Measurements from ENCODE around the gene TTLL7. TPM values are rescaled to one million over a fixed set of nuclear protein-coding genes. Genes with fewer than 3 reads are reported as not detected.

TTLL7 gene
- total RNA-seq, 1 donor from 2014 or later = 22.6 TPM

DNA sequence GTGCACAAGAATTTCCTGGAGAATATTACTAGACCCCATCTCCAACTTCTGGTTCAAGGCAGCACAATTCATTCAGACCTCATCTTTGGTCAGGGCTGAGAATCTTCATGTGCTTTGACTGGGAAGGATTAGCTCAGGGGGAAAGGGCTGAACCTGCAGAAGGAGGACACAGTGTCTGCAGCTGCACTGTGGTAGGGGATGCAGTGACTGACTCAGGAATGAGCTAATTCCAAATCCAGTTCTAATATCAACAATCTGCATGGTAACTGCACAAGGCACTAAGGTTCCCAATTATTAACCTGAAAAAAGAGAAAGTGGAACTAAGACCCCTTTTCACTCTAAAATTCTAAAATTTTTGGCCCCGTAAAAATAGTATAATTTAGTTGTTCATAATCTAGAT is 31.6 kb downstream of the TTLL7 start:
- peaks cover 15% of the 10 kb centered on the region for H3K4me1 Mint-ChIP-seq (ENCODE audit: low read depth)
- H3K4me3 Mint-ChIP-seq (ENCODE audit: unreplicated experiment) = no peak overlapping the region
- TF ChIP-seq, protein P1, sequence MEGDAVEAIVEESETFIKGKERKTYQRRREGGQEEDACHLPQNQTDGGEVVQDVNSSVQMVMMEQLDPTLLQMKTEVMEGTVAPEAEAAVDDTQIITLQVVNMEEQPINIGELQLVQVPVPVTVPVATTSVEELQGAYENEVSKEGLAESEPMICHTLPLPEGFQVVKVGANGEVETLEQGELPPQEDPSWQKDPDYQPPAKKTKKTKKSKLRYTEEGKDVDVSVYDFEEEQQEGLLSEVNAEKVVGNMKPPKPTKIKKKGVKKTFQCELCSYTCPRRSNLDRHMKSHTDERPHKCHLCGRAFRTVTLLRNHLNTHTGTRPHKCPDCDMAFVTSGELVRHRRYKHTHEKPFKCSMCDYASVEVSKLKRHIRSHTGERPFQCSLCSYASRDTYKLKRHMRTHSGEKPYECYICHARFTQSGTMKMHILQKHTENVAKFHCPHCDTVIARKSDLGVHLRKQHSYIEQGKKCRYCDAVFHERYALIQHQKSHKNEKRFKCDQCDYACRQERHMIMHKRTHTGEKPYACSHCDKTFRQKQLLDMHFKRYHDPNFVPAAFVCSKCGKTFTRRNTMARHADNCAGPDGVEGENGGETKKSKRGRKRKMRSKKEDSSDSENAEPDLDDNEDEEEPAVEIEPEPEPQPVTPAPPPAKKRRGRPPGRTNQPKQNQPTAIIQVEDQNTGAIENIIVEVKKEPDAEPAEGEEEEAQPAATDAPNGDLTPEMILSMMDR (IDR thresholded peaks at IDR 0.05) = no peak
- no peak for DNase-seq (ENCODE audit: low spot score)
- H3K36me3 Mint-ChIP-seq (ENCODE audit: low read depth) = no peaks in the 10 kb centered on the region
- H3K27ac Mint-ChIP-seq (ENCODE audit: unreplicated experiment) = no peak overlapping the region
- H3K27me3 Mint-ChIP-seq (ENCODE audit: low read depth) = no peaks in the 10 kb centered on the region
- no peaks in the 10 kb centered on the region for H3K9me3 Mint-ChIP-seq (ENCODE audit: low read depth)

DNA sequence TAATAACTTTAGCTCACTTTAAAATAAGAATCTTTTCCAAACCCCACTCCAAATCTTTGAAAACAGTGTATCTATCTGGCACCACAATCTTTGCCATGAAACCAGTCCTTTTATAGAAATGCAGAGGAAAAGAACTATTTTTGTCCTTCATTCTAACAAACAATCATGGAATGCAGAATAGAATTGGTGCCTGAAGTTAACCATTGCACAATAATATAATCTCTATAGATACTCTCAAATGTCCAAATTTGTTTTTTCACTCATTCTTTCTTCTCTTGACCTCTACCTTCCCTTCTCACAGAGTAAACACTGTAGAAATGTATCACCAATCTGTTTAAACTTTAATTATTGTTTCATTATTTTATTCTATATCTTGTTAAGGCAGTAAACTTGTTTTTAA is 34.8 kb downstream of the TTLL7 start:
- DNase-seq (ENCODE audit: low spot score) = no peak
- Mint-ChIP-seq H3K4me3 (ENCODE audit: unreplicated experiment) (no peak overlapping the region), H3K27me3 (ENCODE audit: low read depth) (no peaks in the 10 kb centered on the region), H3K27ac (ENCODE audit: unreplicated experiment) (peak overlapping the region; percentile 25), H3K4me1 (ENCODE audit: low read depth) (peaks cover 24% of the 10 kb centered on the region), H3K9me3 (ENCODE audit: low read depth) (no peaks in the 10 kb centered on the region), H3K36me3 (ENCODE audit: low read depth) (no peaks in the 10 kb centered on the region)
- TF ChIP-seq, protein P1 (IDR thresholded peaks at IDR 0.05) = no peak

DNA sequence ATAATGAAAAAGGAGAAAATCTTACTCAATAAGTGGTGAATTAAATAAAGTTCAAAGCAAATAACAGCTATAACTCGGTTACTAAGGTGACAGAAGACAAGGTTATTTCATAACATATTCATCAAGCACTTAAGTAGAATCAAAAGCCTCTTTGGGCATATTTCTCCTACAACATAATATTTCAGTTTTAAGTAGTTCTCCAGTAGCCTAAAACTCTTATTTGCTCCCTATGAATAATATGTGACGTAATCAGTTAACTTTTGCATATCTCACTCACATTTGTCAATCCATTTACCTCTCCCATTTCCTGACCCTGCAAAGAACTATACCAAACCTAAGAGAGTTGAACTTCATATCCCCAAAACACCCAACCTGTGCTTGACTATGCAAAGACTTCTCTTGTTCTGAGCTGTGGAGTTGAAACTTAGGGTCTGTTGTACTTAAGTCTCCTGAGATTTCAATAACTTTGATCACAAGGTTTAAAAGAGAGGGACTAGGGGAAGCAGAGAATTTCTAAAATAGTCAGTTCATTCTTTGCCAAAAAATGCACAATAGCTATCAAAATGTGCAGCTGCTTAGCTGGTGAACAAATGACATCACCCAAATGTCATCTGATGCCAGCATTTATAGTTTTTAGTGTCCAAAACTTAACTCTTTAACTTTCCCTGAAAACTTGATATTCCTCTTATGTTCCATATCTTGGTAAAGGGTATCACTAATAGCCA is 37.2 kb downstream of the TTLL7 start:
- no peaks in the 10 kb centered on the region for H3K27me3 Mint-ChIP-seq (ENCODE audit: low read depth)
- H3K4me3 Mint-ChIP-seq (ENCODE audit: unreplicated experiment) = no peak overlapping the region
- H3K36me3 Mint-ChIP-seq (ENCODE audit: low read depth) = no peaks in the 10 kb centered on the region
- no peak overlapping the region for H3K27ac Mint-ChIP-seq (ENCODE audit: unreplicated experiment)
- TF ChIP-seq, protein P1 (IDR thresholded peaks at IDR 0.05) = no peak
- peaks cover 24% of the 10 kb centered on the region for H3K4me1 Mint-ChIP-seq (ENCODE audit: low read depth)
- H3K9me3 Mint-ChIP-seq (ENCODE audit: low read depth) = no peaks in the 10 kb centered on the region
- DNase-seq (ENCODE audit: low spot score) = no peak

DNA sequence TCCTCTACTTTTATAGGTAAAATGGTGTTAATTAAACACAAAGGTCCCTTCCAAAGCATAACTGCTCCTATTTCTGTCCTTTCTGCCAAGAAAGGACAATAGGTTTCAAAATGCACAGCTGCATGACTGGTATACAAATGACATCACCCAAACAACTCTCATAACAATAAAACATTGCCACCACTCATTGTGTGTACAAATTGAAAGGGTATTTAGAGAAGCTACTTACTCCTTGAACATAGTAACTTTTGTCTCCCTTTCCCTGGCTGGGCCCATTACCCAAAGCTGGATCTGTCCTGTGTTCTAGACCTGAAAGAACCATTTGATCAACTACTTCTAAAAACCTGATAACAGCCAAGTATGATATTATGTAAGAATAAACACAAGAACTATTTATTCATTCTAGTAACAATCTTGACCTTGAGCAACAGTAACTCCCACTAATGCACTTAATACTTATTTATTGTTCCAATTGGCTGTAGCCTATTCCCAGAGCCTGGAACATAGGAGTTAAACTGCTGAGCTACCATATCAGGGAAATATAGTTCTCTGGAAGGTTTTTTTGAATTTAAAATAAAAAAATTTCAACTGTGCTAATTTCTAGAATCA is 38.2 kb downstream of the TTLL7 start:
- no peak for DNase-seq (ENCODE audit: low spot score)
- H3K27me3 Mint-ChIP-seq (ENCODE audit: low read depth) = no peaks in the 10 kb centered on the region
- no peak overlapping the region for H3K4me3 Mint-ChIP-seq (ENCODE audit: unreplicated experiment)
- no peak overlapping the region for H3K27ac Mint-ChIP-seq (ENCODE audit: unreplicated experiment)
- H3K4me1 Mint-ChIP-seq (ENCODE audit: low read depth) = peaks cover 24% of the 10 kb centered on the region
- TF ChIP-seq, protein P1 (IDR thresholded peaks at IDR 0.05) = no peak
- no peaks in the 10 kb centered on the region for H3K36me3 Mint-ChIP-seq (ENCODE audit: low read depth)
- H3K9me3 Mint-ChIP-seq (ENCODE audit: low read depth) = no peaks in the 10 kb centered on the region

GRCh38 chr1:83959824-83960498 is 39.0 kb downstream of the TTLL7 start:
- no peaks in the 10 kb centered on the region for H3K27me3 Mint-ChIP-seq (ENCODE audit: low read depth)
- no peak overlapping the region for H3K4me3 Mint-ChIP-seq (ENCODE audit: unreplicated experiment)
- no peaks in the 10 kb centered on the region for H3K36me3 Mint-ChIP-seq (ENCODE audit: low read depth)
- no peaks in the 10 kb centered on the region for H3K9me3 Mint-ChIP-seq (ENCODE audit: low read depth)
- TF ChIP-seq, protein P1 (IDR thresholded peaks at IDR 0.05) = no peak
- no peak for DNase-seq (ENCODE audit: low spot score)
- peaks cover 24% of the 10 kb centered on the region for H3K4me1 Mint-ChIP-seq (ENCODE audit: low read depth)
- no peak overlapping the region for H3K27ac Mint-ChIP-seq (ENCODE audit: unreplicated experiment)
